OCI-M1 (cell line): ENCODE results near the gene NXT1.

Source experiments
- DNase-seq: peaks from one replicate; lab custom pipeline; 2025; lab: John Stamatoyannopoulos, UW

The NXT1 gene

DNA sequence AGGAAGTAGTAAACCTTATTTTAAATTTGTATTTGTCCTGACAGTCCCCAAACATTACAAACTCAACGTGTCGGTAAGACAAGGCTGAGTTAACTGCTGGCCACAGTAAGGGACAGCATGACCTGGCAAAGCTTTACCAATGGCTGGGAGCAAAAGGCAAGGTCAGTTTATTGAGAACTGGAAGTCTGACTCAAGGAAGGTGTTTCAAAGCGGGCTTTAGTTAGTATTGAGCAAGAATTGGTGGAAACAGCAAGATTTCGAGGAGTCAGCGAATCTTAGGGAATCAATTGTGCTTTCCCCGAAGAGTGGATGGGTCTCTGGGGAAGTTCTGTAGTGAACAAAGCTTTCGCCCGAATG lies 10.5 kb downstream of the NXT1 start:
- peak; percentile 72 for DNase-seq

DNA sequence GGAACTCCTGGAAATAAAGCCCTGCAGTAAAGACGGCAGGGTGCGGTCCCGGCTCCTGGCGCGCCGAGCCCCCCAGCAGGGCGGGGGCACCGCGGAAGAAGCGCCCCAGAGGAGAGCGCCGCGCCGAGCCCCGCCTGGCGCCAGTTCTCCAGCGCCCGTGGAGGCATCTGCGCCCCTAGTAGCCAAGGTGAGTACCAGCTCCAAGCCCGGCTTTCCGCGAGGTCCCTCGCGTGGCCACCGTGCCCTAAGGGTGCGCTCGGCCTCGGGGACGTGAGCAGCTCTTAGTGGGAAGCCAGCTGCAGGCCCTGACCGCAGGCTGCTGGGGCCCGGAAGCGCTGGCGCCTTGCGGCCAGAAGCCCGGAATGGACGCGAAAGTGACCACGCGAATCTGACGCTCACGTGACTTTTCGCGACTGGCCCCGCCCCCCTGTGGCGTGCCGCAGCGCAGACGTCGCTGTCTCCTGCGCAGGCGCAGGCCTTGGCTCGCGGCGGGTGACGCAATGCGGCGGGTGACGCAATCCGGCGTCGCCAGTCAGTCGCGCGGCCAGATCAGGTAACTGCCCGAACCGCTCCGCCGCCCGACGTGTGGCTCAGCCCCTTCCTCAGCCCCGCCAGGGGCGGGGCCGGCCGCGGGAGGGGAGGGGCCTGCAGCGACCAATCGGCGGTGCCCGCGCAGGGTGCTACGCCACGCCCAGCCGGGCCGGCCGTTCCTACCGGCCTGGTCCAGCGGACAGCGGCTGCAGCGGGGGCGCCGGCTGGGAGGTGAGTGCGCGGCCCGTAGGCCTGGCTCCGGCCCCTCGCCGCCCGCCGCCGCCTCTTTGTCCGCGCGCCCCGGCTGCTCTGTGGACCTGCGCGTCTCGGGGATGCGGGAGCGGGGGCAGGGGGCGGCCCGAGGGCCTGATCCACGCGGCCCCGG lies 11.1 kb downstream of the NXT1 start, which contains the start of gene GZF1:
TSS of gene GZF1 (plus strand) at position 707 of the 916 bp plus-strand sequence. CDS start 2,202 bp downstream, outside the sequence.
- DNase-seq = peak; percentile 99

DNA sequence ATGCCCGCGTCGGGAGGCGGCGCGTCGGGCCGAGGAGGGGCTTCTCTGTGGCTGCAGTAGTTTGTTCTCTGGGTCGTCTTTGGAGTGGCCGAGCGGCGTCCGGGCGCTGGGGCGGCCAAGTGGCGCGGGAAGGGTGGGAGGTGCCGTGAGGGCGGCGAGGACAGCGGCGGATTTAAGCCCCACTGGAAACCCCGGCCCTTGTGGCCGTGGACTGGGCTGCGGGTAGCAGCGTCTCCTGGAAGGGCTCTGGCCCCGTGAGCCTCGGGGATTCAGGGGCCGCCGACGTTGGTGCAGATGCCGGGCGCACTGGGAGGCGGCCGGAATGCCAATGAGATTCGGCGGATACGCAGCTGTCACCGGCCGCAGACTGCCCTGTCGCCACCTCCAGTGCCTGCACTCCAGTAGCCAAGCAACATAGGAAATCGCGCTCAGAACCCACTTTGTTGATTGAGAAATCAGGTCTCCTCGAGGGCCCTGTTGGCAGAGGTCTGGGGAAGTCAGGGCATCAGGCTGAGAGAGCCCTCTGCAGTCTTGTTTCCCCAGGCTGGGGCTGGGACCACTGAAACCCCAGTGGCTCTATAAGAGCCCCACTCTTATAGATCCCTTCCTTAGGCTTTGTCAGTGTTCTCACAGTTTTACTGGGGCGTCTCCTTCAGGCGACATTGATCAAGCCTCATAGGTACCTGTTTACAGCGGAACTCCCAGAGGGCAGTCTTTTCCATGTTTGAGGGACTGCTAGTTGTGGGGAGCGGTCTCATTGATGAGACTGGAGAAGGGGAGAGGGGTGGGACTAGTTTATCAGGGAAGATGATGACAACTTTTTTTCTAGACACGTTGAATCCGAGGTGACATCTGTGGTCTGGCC lies 12.0 kb downstream of the NXT1 start:
- peak; percentile 59 for DNase-seq

DNA sequence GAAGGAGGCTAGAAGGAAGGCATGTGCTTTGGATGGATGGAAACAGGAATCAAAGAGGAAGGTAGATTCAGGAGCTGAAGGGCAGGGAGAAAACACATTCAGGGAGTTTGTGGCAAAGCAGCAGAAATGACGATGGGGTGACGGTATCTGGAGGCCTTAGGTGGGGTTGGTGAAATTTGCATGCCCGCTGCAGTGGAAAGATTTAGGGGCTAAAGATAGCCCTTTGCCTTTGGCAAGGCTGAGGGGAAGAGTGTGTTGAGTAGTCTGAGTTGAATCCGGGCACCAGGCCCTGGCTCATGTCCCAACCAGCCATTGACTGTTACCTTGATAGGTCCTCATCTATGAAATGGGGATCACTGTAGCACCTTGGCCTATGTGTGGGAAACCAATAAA lies 12.7 kb downstream of the NXT1 start:
- peak; percentile 25 for DNase-seq

DNA sequence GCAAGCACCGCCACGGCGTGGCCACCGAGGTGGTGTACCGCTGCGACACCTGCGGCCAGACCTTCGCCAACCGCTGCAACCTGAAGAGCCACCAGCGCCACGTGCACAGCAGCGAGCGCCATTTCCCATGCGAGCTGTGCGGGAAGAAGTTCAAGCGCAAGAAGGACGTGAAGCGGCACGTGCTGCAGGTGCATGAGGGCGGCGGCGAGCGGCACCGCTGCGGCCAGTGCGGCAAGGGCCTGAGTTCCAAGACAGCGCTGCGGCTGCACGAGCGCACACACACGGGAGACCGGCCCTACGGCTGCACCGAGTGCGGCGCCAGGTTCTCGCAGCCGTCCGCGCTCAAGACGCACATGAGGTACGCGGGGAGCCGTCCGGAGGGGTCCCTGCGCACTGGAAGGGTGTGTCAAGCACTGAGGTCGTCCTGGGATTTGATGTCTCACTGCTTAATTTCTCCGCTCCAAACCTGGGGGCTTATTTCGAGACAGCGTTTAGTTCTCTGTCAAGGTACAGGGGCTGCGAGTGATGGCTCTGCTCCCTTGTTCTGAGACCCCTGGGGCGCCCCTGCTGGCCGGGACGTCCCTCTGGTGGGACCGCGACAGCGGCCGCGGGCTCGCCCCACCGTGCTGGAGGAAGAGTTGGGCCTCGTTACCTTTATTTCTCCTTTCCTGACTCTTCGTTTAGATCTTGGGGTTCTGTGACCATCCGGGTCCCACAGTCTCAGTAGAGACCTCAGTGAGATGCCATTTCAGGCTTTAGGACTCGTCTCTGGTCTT lies 15.0 kb downstream of the NXT1 start:
- DNase-seq = no peak

DNA sequence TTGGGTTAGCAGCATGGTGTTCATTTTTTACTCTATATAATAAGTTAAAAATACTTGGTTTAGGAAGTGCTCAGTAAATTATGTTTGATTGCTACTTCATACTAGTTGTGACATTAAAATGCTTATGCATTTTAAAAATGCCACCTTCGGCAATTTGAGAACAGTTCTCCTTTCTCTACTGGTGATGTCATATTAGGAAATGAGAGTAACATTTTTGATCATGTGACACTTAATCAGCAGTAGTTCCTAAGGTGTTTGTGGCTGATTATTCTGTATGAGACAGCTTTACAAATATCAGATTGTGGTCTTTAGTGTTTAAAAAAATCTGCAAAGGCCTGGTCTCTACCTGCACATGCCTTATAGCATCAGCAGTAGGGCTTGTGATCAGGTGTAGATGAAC lies 15.8 kb downstream of the NXT1 start:
- DNase-seq = peak; percentile 78

DNA sequence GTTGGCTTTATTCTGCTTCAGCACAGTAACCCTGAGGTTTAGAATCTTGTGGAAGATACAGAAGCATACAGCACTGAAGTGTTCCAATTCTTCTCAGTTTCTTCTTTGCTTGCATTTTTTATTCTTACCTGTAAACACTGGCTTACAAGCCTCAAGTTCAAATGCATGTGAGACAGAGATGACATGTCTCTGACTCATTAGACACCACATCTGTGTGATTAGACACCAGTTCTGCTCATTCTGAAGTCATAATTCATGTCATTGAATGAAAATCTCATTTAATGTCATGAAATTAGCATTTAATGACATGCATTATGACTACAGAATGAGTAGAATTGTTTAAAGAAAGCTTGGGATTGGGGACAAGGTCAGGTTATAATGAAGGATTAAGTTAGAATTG lies 17.2 kb downstream of the NXT1 start:
- DNase-seq = peak; percentile 11

DNA sequence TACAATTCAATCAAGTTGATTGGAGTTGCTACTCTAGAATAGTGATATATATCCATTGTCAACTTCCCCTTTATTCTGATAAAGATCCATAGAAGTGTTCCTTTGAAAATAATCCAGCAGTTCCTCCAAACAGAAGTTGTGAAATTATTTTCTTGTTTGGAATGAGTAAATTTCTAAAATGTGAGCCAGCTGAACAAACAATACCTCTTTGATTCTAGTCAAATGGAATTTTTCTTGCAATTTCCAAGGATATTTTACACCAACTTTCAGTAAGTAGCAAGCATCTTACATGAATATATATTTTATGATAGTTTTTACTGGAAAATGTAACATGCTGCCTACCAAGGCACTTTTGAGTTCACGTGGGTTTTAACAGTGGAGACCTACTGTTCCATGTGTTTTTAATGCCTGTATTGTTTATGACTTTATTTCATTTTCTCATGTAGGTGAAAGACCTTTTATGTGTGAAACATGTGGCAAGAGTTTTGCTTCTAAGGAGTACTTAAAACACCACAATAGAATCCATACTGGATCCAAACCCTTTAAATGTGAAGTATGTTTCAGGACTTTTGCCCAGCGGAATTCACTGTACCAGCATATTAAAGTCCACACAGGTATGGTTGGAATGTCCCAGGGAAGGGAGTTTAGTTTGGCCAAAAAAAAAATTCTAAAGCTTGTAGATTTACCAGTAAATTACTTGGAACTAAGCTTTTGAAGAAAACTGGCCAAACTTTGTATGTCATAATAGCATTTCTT lies 17.9 kb downstream of the NXT1 start:
- DNase-seq = peak; percentile 12

DNA sequence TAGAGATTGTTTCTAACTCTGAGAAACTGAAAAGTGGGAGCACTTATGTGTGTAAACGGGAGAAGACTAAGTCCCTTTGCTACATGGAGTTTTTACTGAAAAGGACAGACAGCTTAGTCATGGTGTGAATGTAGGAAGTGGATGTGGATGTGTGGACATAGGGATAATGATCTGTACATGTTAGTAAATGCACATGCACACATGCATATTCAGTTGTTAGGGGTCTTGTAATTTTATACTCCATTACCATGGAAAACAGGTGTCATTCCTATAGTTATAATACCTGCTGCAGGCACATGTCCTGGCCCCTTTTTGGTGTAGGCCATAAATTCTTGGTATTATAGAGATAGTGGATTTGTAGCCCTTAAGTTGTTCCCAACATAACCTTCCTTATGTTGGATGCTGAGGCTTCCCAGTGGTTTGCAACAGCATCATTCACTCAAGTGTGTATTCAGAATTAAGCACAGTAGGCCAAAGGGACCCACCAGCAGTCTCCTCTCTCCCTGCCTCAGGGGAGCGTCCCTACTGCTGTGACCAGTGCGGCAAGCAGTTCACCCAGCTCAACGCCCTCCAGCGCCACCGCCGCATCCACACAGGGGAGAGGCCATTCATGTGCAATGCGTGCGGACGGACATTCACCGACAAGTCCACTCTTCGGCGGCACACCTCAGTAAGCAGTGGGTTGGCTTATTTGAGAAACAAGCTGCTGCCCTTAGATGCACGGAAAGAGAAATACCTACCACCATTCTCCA lies 18.7 kb downstream of the NXT1 start:
- no peak for DNase-seq

DNA sequence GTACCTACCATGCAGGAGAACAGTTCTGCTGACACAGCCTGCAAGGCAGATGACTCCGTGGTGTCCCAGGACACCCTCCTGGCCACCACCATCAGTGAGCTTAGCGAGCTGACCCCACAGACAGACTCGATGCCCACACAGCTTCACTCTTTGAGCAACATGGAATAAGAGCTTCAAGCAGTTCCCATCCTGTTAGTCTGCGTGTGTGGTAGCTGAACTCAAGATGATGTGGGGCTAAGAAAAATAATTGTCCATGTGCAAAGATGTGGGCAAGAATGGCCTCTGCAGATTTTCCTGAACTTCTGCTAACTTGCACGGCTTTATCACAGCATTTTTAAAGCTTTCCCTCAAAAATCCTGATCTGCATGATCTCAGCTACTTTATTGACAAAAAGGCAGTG lies 19.7 kb downstream of the NXT1 start:
- no peak for DNase-seq

DNA sequence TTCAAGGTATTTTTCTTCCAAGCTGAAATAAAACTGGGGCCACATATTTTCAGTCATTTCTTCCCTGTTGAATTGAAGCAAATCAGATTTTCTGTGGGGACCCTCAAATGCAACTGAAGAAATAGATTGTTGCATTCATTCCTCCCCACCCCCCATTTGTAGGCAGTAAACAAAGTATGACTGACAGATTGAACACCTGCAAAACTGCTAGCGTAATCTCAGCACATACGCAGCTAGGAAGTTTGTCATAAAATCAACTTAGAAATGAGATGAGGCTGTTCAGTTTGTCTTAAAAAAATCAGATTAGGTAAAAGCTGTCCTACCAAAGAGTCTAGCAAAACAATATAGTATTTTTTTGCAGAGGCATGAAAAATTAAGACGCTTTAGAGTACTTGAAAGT lies 20.3 kb downstream of the NXT1 start:
- no peak for DNase-seq

DNA sequence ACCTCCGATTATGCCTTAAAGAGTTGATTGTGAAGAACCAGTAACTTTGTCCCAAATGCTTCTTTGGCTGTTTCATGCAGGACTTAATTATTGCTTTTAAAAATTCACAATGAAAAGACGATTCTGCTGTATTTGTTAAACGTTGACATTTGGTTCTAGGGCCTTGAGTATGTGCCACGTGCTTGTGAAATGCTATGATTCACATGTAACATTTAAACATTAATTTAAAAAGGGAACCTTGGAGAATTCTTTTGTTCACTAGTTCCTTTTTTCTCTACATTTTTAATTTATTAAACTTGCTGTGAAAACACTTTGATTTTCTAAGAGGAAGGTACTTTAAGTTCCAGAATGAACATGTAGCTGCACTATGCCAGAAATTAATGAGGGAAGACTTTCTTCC lies 20.9 kb downstream of the NXT1 start:
- no peak for DNase-seq

DNA sequence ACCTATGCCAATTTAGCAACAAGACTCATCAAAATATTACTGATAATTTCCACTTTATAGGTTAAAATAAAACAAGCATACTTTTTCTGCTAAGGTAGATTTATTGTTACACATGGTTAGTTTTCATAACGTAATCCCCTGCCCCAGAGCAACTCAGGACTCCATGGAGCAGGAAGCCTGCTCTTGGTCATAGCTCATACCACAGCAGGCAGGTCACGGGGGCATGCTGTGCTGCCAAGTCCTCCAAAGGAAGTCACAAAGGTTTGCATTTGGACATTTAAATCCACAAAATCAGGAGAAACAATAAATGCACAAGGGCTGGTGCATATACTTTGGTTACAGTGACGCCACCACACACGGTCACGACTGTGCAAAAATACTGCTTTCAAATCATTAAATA lies 23.9 kb downstream of the NXT1 start:
- DNase-seq = no peak

DNA sequence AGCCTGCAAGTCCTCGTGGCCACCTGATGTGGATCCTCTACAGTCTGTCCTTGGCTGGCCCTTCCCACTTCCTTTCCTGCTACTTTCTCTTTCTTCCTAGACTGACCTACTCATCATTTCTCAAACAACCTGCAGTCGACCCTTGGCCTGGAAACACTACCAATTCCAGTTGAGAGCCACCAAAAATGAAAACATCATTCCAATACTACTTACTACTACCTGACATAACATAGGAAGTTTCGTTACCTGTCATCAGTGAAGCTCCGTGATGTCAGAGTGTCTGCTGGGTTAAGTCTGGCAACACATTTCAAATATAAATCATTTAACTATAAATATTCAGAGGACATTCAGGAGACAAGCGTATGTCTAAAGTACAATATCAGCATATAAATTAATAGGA lies 25.2 kb downstream of the NXT1 start:
- DNase-seq = no peak

DNA sequence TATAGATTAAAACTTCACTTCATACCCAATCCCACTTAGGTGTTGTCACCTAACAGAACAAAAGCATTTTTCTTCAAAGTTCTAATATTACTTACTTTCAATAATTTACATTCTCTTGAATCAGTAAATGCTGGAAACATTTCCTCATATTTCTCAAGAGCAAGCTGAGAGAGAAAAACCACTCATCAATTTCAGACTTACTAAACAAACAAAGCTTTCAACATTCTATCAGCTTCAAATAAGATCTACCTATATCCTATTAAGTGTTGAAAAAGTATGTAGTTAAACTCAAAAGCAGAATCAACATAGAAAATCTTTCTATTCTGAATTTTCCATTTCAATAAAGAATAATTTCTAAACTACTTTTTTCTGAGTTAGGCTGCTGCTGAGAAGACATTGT lies 29.2 kb downstream of the NXT1 start:
- DNase-seq = no peak

DNA sequence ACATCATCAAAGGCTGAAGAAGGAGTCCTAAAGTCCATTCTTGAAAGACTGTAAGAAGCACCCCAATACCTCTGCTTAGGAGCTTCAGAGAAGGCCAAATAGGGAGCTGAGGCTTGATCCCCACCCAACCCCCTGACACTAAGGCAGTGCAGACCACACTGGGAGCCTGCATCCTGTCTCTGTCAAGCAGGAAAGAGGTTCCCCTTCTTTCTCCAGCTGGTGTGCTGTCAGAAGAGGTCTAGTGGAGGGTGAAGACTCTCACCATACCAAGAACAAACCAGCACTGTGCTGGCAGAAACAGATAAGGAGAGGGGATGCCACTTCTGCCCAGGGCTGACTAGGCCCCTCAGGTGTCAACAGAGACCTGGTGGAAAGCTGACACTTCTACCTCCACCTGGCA lies 31.3 kb downstream of the NXT1 start:
- DNase-seq = no peak

DNA sequence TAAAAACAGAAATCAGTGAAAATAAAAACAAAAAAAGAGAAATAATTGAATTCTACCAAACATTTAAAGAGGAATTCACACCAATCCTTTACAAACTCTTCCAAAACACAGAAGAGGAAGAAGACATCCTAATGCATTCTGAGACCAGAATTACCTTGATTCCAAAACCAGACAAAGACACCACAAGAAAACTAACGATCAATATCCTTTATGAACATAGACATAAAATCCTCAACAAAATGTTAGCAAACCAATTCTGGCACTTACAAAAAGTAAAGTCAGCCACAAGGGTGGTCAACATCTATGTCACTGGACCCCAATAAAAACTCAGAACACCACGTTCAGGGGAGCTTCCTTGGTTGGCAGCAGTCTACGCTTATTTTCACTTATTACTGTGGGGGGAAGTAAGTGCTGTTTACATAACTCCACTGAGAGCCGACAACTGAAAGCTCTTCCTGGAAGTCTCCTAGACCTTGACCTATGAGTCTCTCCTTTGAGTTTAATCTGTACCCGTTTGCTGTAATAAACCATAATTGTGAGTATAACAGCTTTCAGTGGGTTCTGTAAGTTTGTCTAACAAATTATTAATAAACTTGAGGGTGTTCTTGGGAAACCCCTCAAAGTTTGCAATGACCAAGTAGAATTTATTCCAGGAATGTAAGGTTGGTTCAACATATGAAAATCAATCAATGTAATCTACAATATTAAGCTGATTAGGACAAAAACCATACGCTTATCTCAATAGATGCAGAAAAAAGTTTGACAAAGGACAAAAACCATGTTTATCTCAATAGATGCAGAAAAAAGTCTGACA lies 35.9 kb downstream of the NXT1 start:
- DNase-seq = no peak

DNA sequence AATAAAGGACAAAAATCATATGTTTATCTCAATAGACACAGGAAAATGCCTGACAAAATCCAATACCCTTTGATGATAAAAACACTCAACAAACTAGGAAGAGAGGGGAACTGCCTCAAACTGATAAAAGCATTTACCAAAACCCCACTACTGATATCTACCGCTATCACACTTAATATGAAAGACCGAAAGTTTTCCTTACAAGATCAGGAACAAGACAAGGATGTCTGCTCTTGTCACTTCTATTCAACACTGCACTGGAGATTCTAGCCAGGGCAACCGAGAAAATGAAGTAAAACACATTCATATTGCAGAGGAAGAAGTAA lies 36.5 kb downstream of the NXT1 start:
- DNase-seq = peak; percentile 67

DNA sequence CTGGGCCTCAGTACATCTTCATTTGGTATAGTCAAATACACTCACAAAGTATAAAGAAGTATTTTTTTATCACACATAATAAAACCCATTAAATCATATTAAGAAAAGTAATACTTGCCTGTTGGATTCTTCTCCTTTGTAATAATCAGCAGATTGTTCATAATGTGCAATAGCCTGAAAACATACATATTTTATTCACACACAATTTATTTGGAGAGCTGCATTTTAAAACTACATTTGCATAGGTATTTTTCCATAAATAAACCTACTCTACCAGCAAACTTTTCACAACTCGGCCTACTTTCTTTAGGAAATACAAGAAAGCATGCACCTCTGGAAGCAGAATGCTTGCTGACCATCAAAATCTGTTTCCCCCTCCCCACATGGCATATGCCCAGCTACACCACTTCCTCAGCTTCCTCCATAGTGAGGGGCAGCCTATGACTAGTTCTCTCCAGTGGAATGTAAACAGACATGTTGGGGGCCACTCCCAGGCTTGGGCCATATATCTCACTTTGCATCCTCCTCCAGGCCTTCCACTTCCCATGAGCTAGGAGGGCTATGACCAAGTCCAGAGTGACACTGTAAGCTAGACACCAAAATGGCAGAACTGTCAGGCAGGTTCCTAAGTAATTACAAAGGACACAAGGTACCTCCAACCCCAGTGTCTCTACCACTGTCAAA lies 39.6 kb downstream of the NXT1 start:
- DNase-seq = no peak
